NT2/D1 (cell line): Measurements from ENCODE around the gene PROCR.

Source experiments
- YY1 ChIP-seq: IDR thresholded peaks from 2 replicates; pipeline ENCODE4 v1.6.1; 2011; ENCODE audit not compliant: insufficient read length, insufficient read depth
- ZNF274 ChIP-seq: IDR thresholded peaks from 2 replicates; pipeline ENCODE4 v1.6.1; 2011; ENCODE audit warnings: mild to moderate bottlenecking, low read depth, low read length

GRCh38 chr20:35207950-35208611 lies 36.2 kb downstream of the PROCR start:
- TF ChIP-seq ZNF274 = no peak
- no peak for TF ChIP-seq YY1
